HEK293 (cell line): ENCODE results near the gene STAMBP.

Experiments
- CTCF ChIP-seq: fragments of 450-650 bp; formaldehyde crosslinking; IDR thresholded peaks from 2 replicates; pipeline ENCODE4 v1.5.1; 2016; ENCODE audit warnings: missing biosample characterization, missing genetic modification characterization
- MZF1 ChIP-seq: fragments of 450-650 bp; formaldehyde crosslinking; IDR thresholded peaks from 2 replicates; pipeline ENCODE4 v1.5.1; 2017; ENCODE audit warnings: missing biosample characterization, missing genetic modification characterization, borderline replicate concordance
- OVOL3 ChIP-seq: fragments of 450-650 bp; formaldehyde crosslinking; IDR thresholded peaks from 2 replicates; pipeline ENCODE4 v1.5.1; 2016; ENCODE audit warnings: missing biosample characterization, missing genetic modification characterization
- ZBTB7A ChIP-seq: fragments of 450-650 bp; formaldehyde crosslinking; IDR thresholded peaks from 2 replicates; pipeline ENCODE4 v1.5.1; 2016; ENCODE audit warnings: low read depth, missing biosample characterization, missing genetic modification characterization
- ZNF24 ChIP-seq: fragments of 450-650 bp; formaldehyde crosslinking; IDR thresholded peaks from 2 replicates; pipeline ENCODE4 v1.5.1; 2016; ENCODE audit warnings: missing biosample characterization, missing genetic modification characterization
- ZNF274 ChIP-seq, 2 experiments: fragments of 200-500 bp in 1 of 2; fragments of 450-650 bp in 1 of 2; sonication (Bioruptor generic) in 1 of 2; formaldehyde crosslinking in 1 of 2; IDR thresholded peaks; 2 replicates each; pipeline versions ENCODE4 v1.5.1 to v1.6.1; 2014 to 2016; ENCODE audit warnings: borderline replicate concordance in 1 of 2, inconsistent platforms in 1 of 2, low read length in 1 of 2, missing biosample characterization in 1 of 2, missing genetic modification characterization in 1 of 2
- ZNF302 ChIP-seq: fragments of 450-650 bp; formaldehyde crosslinking; IDR thresholded peaks from 2 replicates; pipeline ENCODE4 v1.5.1; 2016; ENCODE audit warnings: missing biosample characterization, missing genetic modification characterization, low read depth
- ZNF341 ChIP-seq: fragments of 450-650 bp; formaldehyde crosslinking; IDR thresholded peaks from 2 replicates; pipeline ENCODE4; 2016; ENCODE audit warnings: low read depth, missing biosample characterization, missing genetic modification characterization
- ZNF830 ChIP-seq: fragments of 450-650 bp; IDR thresholded peaks from 2 replicates; pipeline ENCODE4 v1.5.0; 2018; ENCODE audit warnings: missing biosample characterization, missing genetic modification characterization, low read depth, mild to moderate bottlenecking, moderate library complexity

DNA sequence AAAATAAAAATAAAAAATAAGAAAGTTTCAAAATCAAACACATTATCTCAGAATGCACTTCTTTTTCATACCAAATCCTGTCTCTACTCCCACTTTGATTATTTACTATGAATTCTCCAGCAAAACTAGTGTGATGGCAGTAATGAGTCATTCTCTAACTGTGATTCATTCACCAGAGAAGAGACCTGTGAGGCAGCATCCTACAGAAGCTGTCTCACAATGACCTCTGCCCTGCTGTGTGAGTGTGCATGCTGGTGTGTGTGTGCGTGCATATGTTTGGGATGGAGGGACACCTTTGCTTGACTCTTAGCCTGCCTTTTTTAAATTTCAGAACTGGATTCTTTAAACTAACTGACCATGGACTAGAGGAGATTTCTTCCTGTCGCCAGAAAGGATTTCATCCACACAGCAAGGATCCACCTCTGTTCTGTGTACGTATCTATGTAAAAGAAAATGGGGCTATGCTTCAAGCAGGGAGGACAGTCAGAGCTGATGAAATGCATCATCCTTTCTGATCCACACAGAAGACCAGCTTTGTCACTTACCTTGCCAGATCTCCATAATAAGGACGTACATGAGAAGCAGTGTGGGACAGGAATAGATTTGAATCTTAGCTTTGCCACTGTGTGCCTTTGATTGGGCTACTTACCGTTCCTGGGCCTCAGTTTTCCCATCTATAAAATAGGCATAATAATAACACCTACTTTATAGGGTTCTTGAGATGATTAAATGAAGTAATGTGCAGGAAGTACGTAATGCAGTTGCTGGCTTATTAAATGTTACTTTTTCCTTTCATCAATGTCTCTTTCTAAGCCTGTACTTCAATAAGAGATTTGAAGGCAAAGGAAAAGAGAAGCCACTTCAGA, 31.2 kb downstream of the STAMBP start:
- TF ChIP-seq ZNF274 (IDR thresholded peaks at IDR 0.05; ENCODE audit: low read length) (no peak), ZNF274 (tag by site-specific recombination; IDR thresholded peaks at IDR 0.05; ENCODE audit: borderline replicate concordance) (no peak), ZNF302 (no peak), OVOL3 (no peak), ZNF830 (no peak), ZBTB7A (tag by site-specific recombination) (no peak), CTCF (tag by site-specific recombination) (no peak), ZNF341 (tag by site-specific recombination) (no peak), ZNF24 (no peak), MZF1 (no peak)
